HepG2 (cell line): ENCODE data around the gene WDR49.

ENCODE experiments used
- ATF3 ChIP-seq: sonication (generic); formaldehyde crosslinking; IDR thresholded peaks from 2 replicates; pipeline ENCODE4 v1.4.0; 2020; ENCODE audit warnings: missing genetic modification reagents
- HCFC1 ChIP-seq: fragments of 150-350 bp; IDR thresholded peaks from 2 replicates; pipeline ENCODE4 v1.6.1; 2014; ENCODE audit warnings: low read depth, low read length
- KLF13 ChIP-seq: sonication (generic); formaldehyde crosslinking; IDR thresholded peaks from 2 replicates; pipeline ENCODE4 v1.4.0; 2020; ENCODE audit warnings: mild to moderate bottlenecking, missing genetic modification reagents
- MED8 ChIP-seq: sonication (generic); formaldehyde crosslinking; IDR thresholded peaks from 2 replicates; pipeline ENCODE4 v1.8.1; 2023; ENCODE audit warnings: mild to moderate bottlenecking, missing genetic modification reagents; ENCODE audit not compliant: insufficient replicate concordance
- NFKB2 ChIP-seq: sonication (generic); formaldehyde crosslinking; IDR thresholded peaks from 2 replicates; pipeline ENCODE4 v1.4.0; 2020; ENCODE audit warnings: missing genetic modification reagents, borderline replicate concordance
- ZNF263 ChIP-seq: sonication (generic); formaldehyde crosslinking; IDR thresholded peaks from 2 replicates; pipeline ENCODE4 v1.4.0; 2020; ENCODE audit warnings: missing genetic modification reagents
- ZNF503 ChIP-seq: sonication (generic); formaldehyde crosslinking; IDR thresholded peaks from 2 replicates; pipeline ENCODE4 v1.4.0; 2020; ENCODE audit warnings: missing genetic modification reagents
- ZNF781 ChIP-seq: sonication (generic); formaldehyde crosslinking; IDR thresholded peaks from 2 replicates; pipeline ENCODE4 v1.5.1; 2020; ENCODE audit warnings: borderline replicate concordance, mild to moderate bottlenecking, missing genetic modification reagents; ENCODE audit errors: not compliant biosample characterization

GRCh38 chr3:167441256-167441655 lies 212.5 kb downstream of the WDR49 start:
- TF ChIP-seq ZNF263 (CRISPR knock-in tag) (no peak), ZNF781 (no peak), KLF13 (CRISPR knock-in tag) (no peak), ATF3 (CRISPR knock-in tag) (no peak), HCFC1 (no peak), MED8 (CRISPR knock-in tag) (no peak), ZNF503 (CRISPR knock-in tag) (no peak), NFKB2 (CRISPR knock-in tag) (no peak)
